Measurements from ENCODE around the gene CCT7.
"Not testable (repeated sequence)": the region's sequence is repeated elsewhere in the genome, so short reads cannot be mapped to it uniquely, and the experiment has no call there.

CCT7 gene

GRCh38 chr2:73255907-73256617 is 22.0 kb downstream of the CCT7 start:
- no peak for DNase-seq

GRCh38 chr2:73256618-73256922 is 22.5 kb downstream of the CCT7 start:
- no peak for DNase-seq

- no peak for DNase-seq
Observed at GRCh38 chr2:73257021-73257420, 22.9 kb downstream of the CCT7 start.

- DNase-seq, result no peak
Observed at GRCh38 chr2:73257425-73258125, 23.5 kb downstream of the CCT7 start.

GRCh38 chr2:73258186-73258912 is 24.2 kb downstream of the CCT7 start:
- DNase-seq, result no peak

- no peak for DNase-seq
Observed at GRCh38 chr2:73258913-73259215, 24.8 kb downstream of the CCT7 start.

GRCh38 chr2:73259276-73259675 is 25.2 kb downstream of the CCT7 start:
- no peak for DNase-seq

GRCh38 chr2:73259704-73260337 is 25.7 kb downstream of the CCT7 start:
- no peak for DNase-seq

GRCh38 chr2:73260338-73260984 is 26.4 kb downstream of the CCT7 start:
- DNase-seq, result no peak

- no peak for DNase-seq
Observed at GRCh38 chr2:73262108-73262651, 28.1 kb downstream of the CCT7 start.

- DNase-seq, result not testable (repeated sequence)
Observed at GRCh38 chr2:73262691-73263429, 28.8 kb downstream of the CCT7 start.

GRCh38 chr2:73263540-73264331 is 29.6 kb downstream of the CCT7 start:
- DNase-seq, result no peak

- no peak for DNase-seq
Observed at GRCh38 chr2:73264332-73264606, 30.2 kb downstream of the CCT7 start.

GRCh38 chr2:73264783-73265182 is 30.7 kb downstream of the CCT7 start:
- DNase-seq, result no peak

- DNase-seq, result no peak
Observed at GRCh38 chr2:73265298-73266060, 31.4 kb downstream of the CCT7 start.

GRCh38 chr2:73266061-73266901 is 32.2 kb downstream of the CCT7 start:
- no peak for DNase-seq

GRCh38 chr2:73267008-73267407 is 32.9 kb downstream of the CCT7 start:
- no peak for DNase-seq

GRCh38 chr2:73268366-73268829 is 34.3 kb downstream of the CCT7 start:
- DNase-seq, result no peak

GRCh38 chr2:73268830-73269685 is 35.0 kb downstream of the CCT7 start:
- peak; percentile 49 for DNase-seq
